IMR-90 (cell line): ENCODE data around the gene L3MBTL3. TPM values are rescaled to one million over a fixed set of nuclear protein-coding genes. Genes with fewer than 3 reads are reported as not detected.

Source experiments
- ATAC-seq: fragments of 200-7000 bp; cut with Tn5 transposase; 2 replicates; pipeline ENCODE4 v1.9.1; 2020; ENCODE audit warnings: low read depth, mild to moderate bottlenecking, moderate library complexity
- BruUV-seq: library from RNA; stranded (reverse); fragments of 400-500 nt; replicated peaks from 2 replicates; lab custom pipeline; 2021; lab: Mats Ljungman, UMichigan
- CTCF ChIA-PET: fragments of 300-600 bp; formaldehyde crosslinking; extraction: SDS; loops from one replicate; lab custom pipeline; 2021; ENCODE audit warnings: antibody characterized with exemption; lab: Yijun Ruan, JAX
- POLR2A ChIA-PET: fragments of 300-600 bp; sonication (Branson Sonifier 250); formaldehyde crosslinking; loops from one replicate; lab custom pipeline; 2022; ENCODE audit warnings: antibody characterized with exemption; ENCODE audit not compliant: unreplicated experiment; lab: Charles Lee
- DNase-seq: peaks from one replicate; pipeline ENCODE4 v3.0.0; 2013
- H2AFZ ChIP-seq: replicated peaks from 2 replicates; pipeline ENCODE3; 2013; ENCODE audit warnings: low read length, mild to moderate bottlenecking; ENCODE audit not compliant: poor library complexity
- H2AK5ac ChIP-seq: 2 replicates; pipeline ENCODE4 v1.6.1; 2013; ENCODE audit warnings: low read depth, low read length, inconsistent platforms
- H2AK9ac ChIP-seq: replicated peaks from 2 replicates; pipeline ENCODE3; 2013; ENCODE audit warnings: mild to moderate bottlenecking, low read depth, low read length, moderate library complexity; ENCODE audit not compliant: poor library complexity
- H2BK120ac ChIP-seq: 2 replicates; pipeline ENCODE4 v1.6.1; 2013; ENCODE audit warnings: low read depth, low read length, inconsistent platforms
- H2BK15ac ChIP-seq: 3 replicates; pipeline ENCODE4 v1.6.1; 2013; ENCODE audit warnings: low read depth, low read length, inconsistent platforms
- H2BK20ac ChIP-seq: 2 replicates; pipeline ENCODE4 v1.6.1; 2013; ENCODE audit warnings: low read depth, mild to moderate bottlenecking, inconsistent platforms, low read length, moderate library complexity
- H2BK5ac ChIP-seq: 2 replicates; pipeline ENCODE4 v1.6.1; 2013; ENCODE audit warnings: mild to moderate bottlenecking, low read depth, low read length, inconsistent platforms; ENCODE audit not compliant: poor library complexity, severe bottlenecking
- H3K14ac ChIP-seq: replicated peaks from 2 replicates; pipeline ENCODE4 v1.6.1; 2013; ENCODE audit warnings: low read depth, low read length, inconsistent platforms
- H3K18ac ChIP-seq: 2 replicates; pipeline ENCODE4 v1.6.1; 2013; ENCODE audit warnings: low read depth, low read length, control low read depth
- H3K23ac ChIP-seq: 2 replicates; pipeline ENCODE4 v1.6.1; 2013; ENCODE audit warnings: low read depth, low read length, inconsistent platforms
- H3K27ac ChIP-seq: 2 replicates; pipeline ENCODE4 v1.5.1; 2013; ENCODE audit warnings: mild to moderate bottlenecking, control low read depth, low read length; ENCODE audit not compliant: insufficient read depth
- H3K27me3 ChIP-seq: 2 replicates; pipeline ENCODE4 v1.6.1; 2013; ENCODE audit warnings: low read length; ENCODE audit not compliant: control insufficient read depth, insufficient read depth
- H3K36me3 ChIP-seq: 2 replicates; pipeline ENCODE4 v1.6.1; 2013; ENCODE audit warnings: low read length, mixed read lengths; ENCODE audit not compliant: control insufficient read depth, insufficient read depth
- H3K4ac ChIP-seq: 2 replicates; pipeline ENCODE4 v1.6.1; 2013; ENCODE audit warnings: low read depth, low read length, inconsistent platforms
- H3K4me1 ChIP-seq: 2 replicates; pipeline ENCODE4 v1.6.1; 2013; ENCODE audit warnings: low read length, mixed read lengths; ENCODE audit not compliant: control insufficient read depth, insufficient read depth
- H3K4me2 ChIP-seq: 2 replicates; pipeline ENCODE4 v1.6.1; 2013; ENCODE audit warnings: low read depth, mild to moderate bottlenecking, control low read depth, low read length, moderate library complexity
- H3K4me3 ChIP-seq: 2 replicates; pipeline ENCODE4 v1.5.1; 2013; ENCODE audit warnings: low read depth, mild to moderate bottlenecking, control low read depth, low read length, moderate library complexity; ENCODE audit not compliant: insufficient read depth
- H3K56ac ChIP-seq: 2 replicates; pipeline ENCODE4 v1.6.1; 2013; ENCODE audit warnings: low read length, inconsistent platforms; ENCODE audit not compliant: insufficient read depth; ENCODE audit errors: extremely low read depth
- H3K79me1 ChIP-seq, 2 experiments: 2 replicates each; pipeline ENCODE4 v1.6.1; 2013; ENCODE audit warnings: low read length in 2 of 2, inconsistent platforms in 1 of 2, low read depth in 1 of 2
- H3K9ac ChIP-seq: 2 replicates; pipeline ENCODE4 v1.6.1; 2013; ENCODE audit warnings: low read depth, low read length, control low read depth
- H3K9me1 ChIP-seq: 2 replicates; pipeline ENCODE4 v1.6.1; 2013; ENCODE audit warnings: low read length, inconsistent platforms; ENCODE audit not compliant: insufficient read depth
- H3K9me3 ChIP-seq: 2 replicates; pipeline ENCODE4 v1.6.1; 2013; ENCODE audit warnings: low read length; ENCODE audit not compliant: control insufficient read depth, insufficient read depth
- H4K20me1 ChIP-seq: 2 replicates; pipeline ENCODE4 v1.6.1; 2013; ENCODE audit warnings: low read length, inconsistent platforms; ENCODE audit not compliant: insufficient read depth
- H4K5ac ChIP-seq: 2 replicates; pipeline ENCODE4 v1.6.1; 2013; ENCODE audit warnings: mild to moderate bottlenecking, low read depth, low read length, control low read depth
- H4K8ac ChIP-seq, 2 experiments: 2 replicates each; pipeline ENCODE4 v1.6.1; 2013; ENCODE audit warnings: low read depth in 2 of 2, low read length in 2 of 2, control low read depth in 1 of 2, inconsistent platforms in 1 of 2
- H4K91ac ChIP-seq: 2 replicates; pipeline ENCODE4 v1.6.1; 2013; ENCODE audit warnings: low read depth, low read length, inconsistent platforms; ENCODE audit not compliant: insufficient read depth
- ELK1 ChIP-seq: fragments of 150-350 bp; IDR thresholded peaks from 2 replicates; pipeline ENCODE4 v1.6.1; 2016; ENCODE audit warnings: low read depth, mild to moderate bottlenecking, low read length, moderate library complexity, borderline replicate concordance
- NFE2L2 ChIP-seq: fragments of 150-350 bp; IDR thresholded peaks from 2 replicates; pipeline ENCODE4 v1.6.1; 2016; ENCODE audit warnings: low read depth, mild to moderate bottlenecking, low read length
- RAD21 ChIP-seq: IDR thresholded peaks from 2 replicates; pipeline ENCODE4 v1.6.1; 2012; ENCODE audit warnings: low read length, improper control_type of control experiment
- SMC3 ChIP-seq: fragments of 150-350 bp; IDR thresholded peaks from 2 replicates; pipeline ENCODE4 v1.6.1; 2016; ENCODE audit warnings: low read depth, mild to moderate bottlenecking, antibody characterized with exemption, low read length, moderate library complexity
- whole genome bisulfite sequencing, 2 experiments: methylation state at CpG; one replicate each; pipeline versions ENCODE4 v1.1.5 to v1.1.7; 2013; ENCODE audit warnings: missing lambda C conversion rate in 2 of 2; ENCODE audit not compliant: insufficient read length in 1 of 2; ENCODE audit errors: extremely low coverage in 2 of 2; 5-methylcytosine and 5-hydroxymethylcytosine counted together
- dilution Hi-C: fragments of 300-500 bp; cut with HindIII; formaldehyde crosslinking; loops from one replicate; pipeline ENCODE4 v1.14.3; 2018; ENCODE audit warnings: low sequenced_read_pairs; ENCODE audit not compliant: unreplicated experiment
- in situ Hi-C: fragments of 300-500 bp; cut with MboI; formaldehyde crosslinking; loops from 3 replicates; pipeline ENCODE4 v1.14.3; 2019; ENCODE audit warnings: low sequenced_read_pairs, inconsistent platforms, mixed read lengths
- intact Hi-C: fragments of 100-400 bp; cut with micrococcal nuclease; formaldehyde crosslinking; loops from 2 replicates; pipeline ENCODE4 v1.10.0; 2022
- polyA plus RNA-seq, 3 experiments: library from polyadenylated mRNA; depleted of rRNA; stranded (reverse); fragments of >200 nt; gene quantifications; 2 replicates each; pipeline ENCODE4 v1.2.3, GENCODE V29; 2012; ENCODE audit warnings: low replicate concordance in 1 of 3
- total RNA-seq: library from RNA; depleted of rRNA; stranded (reverse); fragments of >200 nt; gene quantifications from 2 replicates; pipeline ENCODE4 v1.2.3, GENCODE V29; 2012
- TF ChIP-seq, protein P1 (sequence below): conservative IDR thresholded peaks from 2 replicates; pipeline ENCODE4 v1.5.1; 2012; ENCODE audit warnings: mild to moderate bottlenecking, low read depth, low read length, improper control_type of control experiment

The L3MBTL3 gene
- total and polyA plus RNA-seq, 2 of the 4 experiments (the other 2 are of a cell fraction), result 7.2 to 10.9 TPM

DNA sequence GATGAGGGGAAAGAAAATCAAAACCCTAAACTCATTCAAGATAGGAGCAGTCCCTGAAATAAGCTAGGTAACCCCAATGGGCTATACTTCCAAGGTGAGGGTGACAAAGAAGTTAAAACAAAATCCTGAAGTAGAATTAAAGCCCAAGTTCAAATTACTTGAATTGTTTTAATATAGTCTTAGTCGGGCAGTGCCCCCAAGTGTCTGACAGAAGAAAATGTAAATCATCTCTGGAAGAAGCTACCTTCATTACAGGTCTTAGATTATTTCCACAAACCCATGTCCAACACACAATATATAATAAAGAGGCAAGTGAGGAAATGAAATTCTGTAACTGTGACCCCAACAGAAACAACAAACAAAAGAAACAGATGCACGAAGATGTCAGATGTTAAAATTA is 36.8 kb upstream of the L3MBTL3 start:
- Histone ChIP-seq H3K14ac (no peak overlapping the region), H3K79me1 (no peaks in the 10 kb centered on the region), H3K4me2 (no peak overlapping the region), H2AFZ (no peak overlapping the region), H3K4ac (no peak overlapping the region), H2AK9ac (no peak overlapping the region), H2BK5ac (no peak overlapping the region), H4K20me1 (no peaks in the 10 kb centered on the region), H3K4me3 (no peak overlapping the region), H3K23ac (no peak overlapping the region), H2AK5ac (no peak overlapping the region), H3K56ac (no peak overlapping the region), H3K27ac (no peak overlapping the region), H2BK15ac (no peak overlapping the region), H3K27me3 (no peaks in the 10 kb centered on the region), H3K9me3 (peaks cover 15% of the 10 kb centered on the region), H3K4me1 (no peaks in the 10 kb centered on the region), H2BK20ac (no peak overlapping the region), H4K8ac (no peak overlapping the region), H4K91ac (no peak overlapping the region), H4K5ac (no peak overlapping the region), H3K36me3 (no peaks in the 10 kb centered on the region), H2BK120ac (no peak overlapping the region), H3K18ac (no peak overlapping the region), H3K9me1 (no peaks in the 10 kb centered on the region), H3K9ac (no peak overlapping the region)
- dilution Hi-C loops, result no loop called here
- WGBS, 2 experiments, result no CpG with 5 or more reads among the region's 2 CpGs
- ChIA-PET CTCF (interaction anchor here (0.6 to 1.3 kb wide), 7 partner anchors 11 to 375 kb away, joined by 3 to 6 read pairs (median 4); no protein-coding TSS in a partner anchor), POLR2A (interaction anchor here (0.6 kb wide), 1 partner anchor 9 kb away, joined by 5 read pairs; no protein-coding TSS in a partner anchor)
- ATAC-seq, result peak; percentile 37; the same call in 1 of the 2 replicates
- no TSS peak for BruUV-seq
- peak; percentile 33 for DNase-seq
- in situ Hi-C loops, result no loop called here
- intact Hi-C loops, result loop anchor here (1.0 to 2.0 kb wide), 2 partner anchors 89 to 383 kb away; no protein-coding TSS in a partner anchor
- TF ChIP-seq SMC3 (peak; percentile 28), RAD21 (peak; percentile 41), NFE2L2 (no peak), ELK1 (no peak)
- TF ChIP-seq, protein P1, sequence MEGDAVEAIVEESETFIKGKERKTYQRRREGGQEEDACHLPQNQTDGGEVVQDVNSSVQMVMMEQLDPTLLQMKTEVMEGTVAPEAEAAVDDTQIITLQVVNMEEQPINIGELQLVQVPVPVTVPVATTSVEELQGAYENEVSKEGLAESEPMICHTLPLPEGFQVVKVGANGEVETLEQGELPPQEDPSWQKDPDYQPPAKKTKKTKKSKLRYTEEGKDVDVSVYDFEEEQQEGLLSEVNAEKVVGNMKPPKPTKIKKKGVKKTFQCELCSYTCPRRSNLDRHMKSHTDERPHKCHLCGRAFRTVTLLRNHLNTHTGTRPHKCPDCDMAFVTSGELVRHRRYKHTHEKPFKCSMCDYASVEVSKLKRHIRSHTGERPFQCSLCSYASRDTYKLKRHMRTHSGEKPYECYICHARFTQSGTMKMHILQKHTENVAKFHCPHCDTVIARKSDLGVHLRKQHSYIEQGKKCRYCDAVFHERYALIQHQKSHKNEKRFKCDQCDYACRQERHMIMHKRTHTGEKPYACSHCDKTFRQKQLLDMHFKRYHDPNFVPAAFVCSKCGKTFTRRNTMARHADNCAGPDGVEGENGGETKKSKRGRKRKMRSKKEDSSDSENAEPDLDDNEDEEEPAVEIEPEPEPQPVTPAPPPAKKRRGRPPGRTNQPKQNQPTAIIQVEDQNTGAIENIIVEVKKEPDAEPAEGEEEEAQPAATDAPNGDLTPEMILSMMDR, result peak; percentile 48
